HTR-8/SVneo (cell line): ENCODE data around the gene MT1A.
"Not testable (repeated sequence)": the region's sequence is repeated elsewhere in the genome, so short reads cannot be mapped to it uniquely, and the experiment has no call there.

Experiments
- DNase-seq: peaks from one replicate; pipeline ENCODE4 v3.0.0; 2011; ENCODE audit warnings: low spot score, mixed read lengths; ENCODE audit not compliant: insufficient read length
- FAIRE-seq: peaks from 2 replicates; lab custom pipeline; 2011; peaks lifted over from hg19 to GRCh38; lab: Jason Lieb, UNC

Gene MT1A

GRCh38 chr16:56672171-56672570 lies 33.7 kb downstream of the MT1A start:
- peak; percentile 31 for FAIRE-seq

DNA sequence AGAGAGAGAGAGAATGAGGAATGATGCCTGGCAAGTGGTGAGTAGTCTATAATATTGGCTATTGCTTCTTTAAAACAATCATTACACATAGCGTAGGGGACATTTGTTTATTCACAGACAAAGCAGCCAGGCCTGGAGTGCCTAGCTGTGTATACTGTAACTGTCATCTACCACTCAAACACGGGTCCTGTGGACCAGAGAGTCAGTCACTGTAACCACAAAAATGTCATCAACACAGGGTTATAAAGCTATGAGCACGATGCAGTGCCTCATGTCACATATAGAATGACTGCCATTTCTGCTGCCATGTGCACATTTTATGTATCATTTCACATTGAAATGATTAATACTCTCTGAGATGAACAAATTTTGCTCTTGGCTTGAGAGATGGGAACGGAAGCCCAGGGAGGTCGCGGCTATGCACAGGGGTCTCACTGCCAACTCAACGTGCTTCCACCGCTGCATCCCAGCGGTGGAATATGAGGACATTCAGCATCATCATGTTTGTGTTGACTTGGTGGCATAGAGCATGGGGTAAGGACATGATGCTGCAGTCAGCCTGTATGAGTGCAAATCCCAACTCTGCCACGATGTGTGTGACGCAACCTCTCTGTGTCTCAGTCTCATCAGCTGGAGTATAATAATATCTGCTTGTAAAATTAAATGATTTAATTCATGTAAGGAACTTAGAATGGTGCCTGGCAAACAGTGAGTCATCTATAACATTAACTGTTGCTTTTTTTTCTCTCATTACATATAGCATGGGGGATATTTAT lies 34.5 kb downstream of the MT1A start:
- DNase-seq (no peak), FAIRE-seq (peak; percentile 33)

More at GRCh38 chr16:56672171-56672570, 33.7 kb downstream of the MT1A start:
- not testable (repeated sequence) for DNase-seq

GRCh38 chr16:56673921-56674320 lies 35.5 kb downstream of the MT1A start:
- DNase-seq = no peak
- no peak for FAIRE-seq

GRCh38 chr16:56674570-56674969 lies 36.1 kb downstream of the MT1A start:
- FAIRE-seq = not testable (repeated sequence)

DNA sequence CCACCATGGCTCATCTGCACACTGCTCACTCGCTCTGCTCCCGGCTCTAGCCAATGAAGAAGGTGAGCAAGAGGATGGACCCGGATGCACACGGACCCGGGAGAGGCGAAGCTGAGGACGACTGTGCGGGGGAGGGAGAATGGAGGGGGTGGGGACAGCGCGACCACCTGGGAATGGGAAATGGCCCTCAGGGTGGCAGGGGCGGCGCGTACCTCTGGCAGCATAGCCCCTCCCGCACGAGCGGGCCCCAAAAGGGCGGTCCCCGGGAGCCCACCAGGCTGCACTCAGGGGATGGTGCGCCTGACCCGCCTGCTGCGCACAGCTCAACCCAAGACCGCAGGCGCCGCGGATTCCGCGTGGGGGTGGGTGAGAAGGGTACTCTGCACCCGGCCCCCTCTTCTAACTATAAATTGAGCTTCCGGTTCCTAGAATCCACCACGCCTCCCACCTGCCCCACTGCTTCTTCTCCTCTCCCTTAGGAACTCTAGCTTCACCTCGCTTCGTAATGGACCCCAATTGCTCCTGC lies 37.3 kb downstream of the MT1A start:
- FAIRE-seq = no peak
- no peak for DNase-seq

More at GRCh38 chr16:56674570-56674969, 36.1 kb downstream of the MT1A start:
- DNase-seq = not testable (repeated sequence)

DNA sequence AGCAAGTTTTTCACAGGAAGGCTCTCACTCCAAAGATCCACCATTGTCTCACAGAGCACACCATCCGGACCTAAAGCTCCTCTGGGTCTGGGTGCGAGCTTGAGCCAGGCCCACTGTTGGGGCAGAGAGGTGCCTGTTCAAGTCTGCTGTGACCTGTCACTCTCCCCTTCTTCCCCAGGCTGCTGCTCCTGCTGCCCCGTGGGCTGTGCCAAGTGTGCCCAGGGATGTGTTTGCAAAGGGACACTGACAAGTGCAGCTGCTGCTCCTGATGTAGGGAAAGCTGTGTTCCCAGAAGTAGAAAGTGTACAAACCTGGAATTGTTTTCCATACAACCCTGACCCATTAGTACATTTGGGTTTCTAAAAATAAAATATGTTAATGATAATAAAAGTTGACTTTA lies 39.0 kb downstream of the MT1A start:
- no peak for FAIRE-seq

GRCh38 chr16:56679078-56679730 lies 40.7 kb downstream of the MT1A start:
- DNase-seq (no peak), FAIRE-seq (no peak)

More for the DNA sequence above, 39.0 kb downstream of the MT1A start:
- no peak for DNase-seq

DNA sequence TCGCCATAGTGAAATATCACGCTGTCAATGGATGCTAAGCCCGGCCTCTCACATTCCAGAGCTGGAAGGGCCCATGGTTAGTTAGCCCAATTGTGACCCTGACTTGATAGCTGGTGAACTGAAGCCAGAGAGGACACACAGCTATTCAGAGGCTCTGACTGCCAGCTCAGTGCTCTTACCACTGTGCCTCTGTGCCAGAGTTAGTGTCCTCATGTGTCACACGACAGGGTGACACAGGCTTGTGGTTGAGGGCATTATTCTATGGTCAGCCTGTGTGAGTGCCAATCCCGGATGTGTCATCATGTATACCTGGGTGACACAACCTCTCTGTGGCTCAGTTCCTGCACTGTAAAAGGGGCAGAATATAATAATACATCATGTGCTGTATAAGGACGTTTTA lies 41.4 kb downstream of the MT1A start:
- FAIRE-seq (no peak), DNase-seq (no peak)

DNA sequence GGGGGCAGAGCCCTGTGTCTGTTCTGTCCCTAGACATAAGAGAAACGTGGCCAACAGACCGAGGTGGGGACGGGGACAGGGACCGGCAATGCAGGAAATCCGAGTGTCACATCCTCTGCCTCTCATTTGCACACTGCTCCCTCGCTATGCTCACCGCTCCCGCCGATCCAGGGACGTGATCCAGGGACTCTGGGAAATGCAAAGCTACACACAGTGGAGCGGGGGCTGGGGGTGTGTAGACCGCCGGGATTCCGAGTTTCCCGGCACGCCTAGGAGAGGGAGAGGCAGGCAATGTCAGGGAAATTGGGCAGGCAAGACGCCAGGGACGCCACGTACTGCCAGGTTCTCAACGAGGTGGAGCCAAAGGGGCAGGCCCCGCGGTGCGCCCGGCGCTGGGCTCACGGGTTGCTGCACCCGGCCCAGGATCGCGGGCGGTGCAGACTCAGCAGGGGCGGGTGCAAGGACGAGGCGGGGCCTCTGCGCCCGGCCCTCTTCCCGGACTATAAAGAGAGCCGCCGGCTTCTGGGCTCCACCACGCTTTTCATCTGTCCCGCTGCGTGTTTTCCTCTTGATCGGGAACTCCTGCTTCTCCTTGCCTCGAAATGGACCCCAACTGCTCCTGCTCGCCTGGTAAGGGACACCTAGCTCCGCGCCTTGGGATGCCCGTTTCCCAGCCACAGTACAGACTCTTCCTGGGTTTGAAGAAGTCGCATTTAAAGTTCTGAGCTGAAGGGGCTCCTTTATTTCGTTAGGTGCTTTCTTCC lies 43.7 kb downstream of the MT1A start, which contains the start of gene MT1X:
Gene MT1X, plus strand, starts transcription at position 532 of the 764 bp plus-strand sequence. Its CDS starts 71 bp downstream, at position 603.
- FAIRE-seq (peak; percentile 63), DNase-seq (peak; percentile 88)

GRCh38 chr16:56682703-56683397 lies 44.4 kb downstream of the MT1A start:
- DNase-seq (no peak), FAIRE-seq (no peak)

GRCh38 chr16:56683424-56684172 lies 45.1 kb downstream of the MT1A start:
- no peak for FAIRE-seq
- no peak for DNase-seq

- no peak for FAIRE-seq
- DNase-seq = no peak
Observed at GRCh38 chr16:56684256-56684925, 45.9 kb downstream of the MT1A start.

DNA sequence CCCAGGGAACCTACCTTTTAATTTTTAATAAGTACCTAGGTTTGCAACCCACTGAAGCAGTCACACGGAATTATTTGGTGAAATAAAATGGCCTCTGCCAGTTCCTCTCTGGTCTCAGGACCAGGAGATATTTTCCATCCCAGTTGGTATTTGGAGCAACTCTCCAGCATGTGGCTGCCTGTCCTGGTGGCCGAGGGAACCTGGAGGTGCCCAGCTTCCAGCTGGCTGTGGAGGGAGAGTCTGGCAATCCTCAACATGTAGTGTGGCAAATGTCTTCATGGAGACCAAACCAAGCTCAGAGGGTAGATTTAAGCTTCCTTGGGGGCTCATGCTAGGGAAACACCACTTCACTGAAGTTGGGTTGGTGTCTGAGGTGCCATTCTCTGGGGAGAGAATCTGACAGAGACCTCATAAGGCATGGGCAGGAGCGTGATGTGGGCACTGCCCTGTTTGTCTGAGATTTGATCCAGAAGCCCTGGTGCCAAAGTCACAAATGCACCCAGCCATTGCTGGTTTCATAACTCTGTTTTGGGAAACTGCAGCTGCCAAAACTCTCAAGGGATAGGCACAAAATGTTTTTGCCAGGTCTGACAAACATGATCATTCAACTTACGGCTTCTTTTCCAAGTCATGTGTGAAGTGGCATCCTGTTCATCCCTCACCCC lies 46.6 kb downstream of the MT1A start:
- no peak for FAIRE-seq
- DNase-seq = no peak

GRCh38 chr16:56686758-56687157 lies 48.3 kb downstream of the MT1A start:
- DNase-seq = no peak
- FAIRE-seq = no peak

- FAIRE-seq (no peak), DNase-seq (no peak)
Observed at GRCh38 chr16:56688762-56689161, 50.3 kb downstream of the MT1A start.

DNA sequence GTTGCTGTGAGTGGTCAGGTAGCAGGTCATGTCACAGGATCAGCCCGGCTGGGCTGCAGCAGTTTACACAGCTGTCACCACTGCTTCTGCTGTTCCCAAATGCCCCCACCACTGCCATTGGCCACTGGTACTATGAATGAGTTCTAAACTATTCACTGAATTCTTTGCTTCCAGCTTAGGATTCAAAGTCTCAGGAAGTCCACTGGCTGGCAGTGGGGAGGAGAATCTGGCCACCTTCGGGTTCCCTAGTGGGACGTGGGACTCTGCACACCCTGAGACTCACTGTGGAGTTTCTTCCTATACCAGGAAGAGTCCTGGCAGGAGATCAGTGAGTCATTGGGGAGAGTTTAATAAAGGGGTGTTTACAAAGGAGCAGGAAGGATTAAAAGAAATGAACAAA lies 50.7 kb downstream of the MT1A start:
- FAIRE-seq = no peak
- no peak for DNase-seq
